Trophoblast cell (in vitro differentiated cells and primary cell): ENCODE results near the gene ILDR1. TPM values are rescaled to one million over a fixed set of nuclear protein-coding genes. Genes with fewer than 3 reads are reported as not detected.

ENCODE experiments used
- DNase-seq, 2 donors: peaks; one replicate each; pipeline ENCODE4 v3.0.0-alpha.2; 2016
- H2AFZ ChIP-seq: 2 replicates; pipeline ENCODE4 v1.6.1; 2013; ENCODE audit warnings: low read length, moderate library complexity, mild to moderate bottlenecking; ENCODE audit not compliant: insufficient read depth, poor library complexity
- H2AK5ac ChIP-seq: 2 replicates; pipeline ENCODE4 v1.6.1; 2013; ENCODE audit warnings: mild to moderate bottlenecking, low read length
- H2BK120ac ChIP-seq: 2 replicates; pipeline ENCODE4 v1.6.1; 2013; ENCODE audit warnings: low read length, mild to moderate bottlenecking, moderate library complexity; ENCODE audit not compliant: insufficient read depth, poor library complexity
- H2BK12ac ChIP-seq: 2 replicates; pipeline ENCODE4 v1.6.1; 2013; ENCODE audit warnings: mild to moderate bottlenecking, low read length, moderate library complexity
- H2BK5ac ChIP-seq: 2 replicates; pipeline ENCODE4 v1.6.1; 2013; ENCODE audit warnings: low read length, low read depth, moderate library complexity, mild to moderate bottlenecking; ENCODE audit not compliant: poor library complexity
- H3K14ac ChIP-seq: 2 replicates; pipeline ENCODE4 v1.6.1; 2013; ENCODE audit warnings: mild to moderate bottlenecking, low read length
- H3K18ac ChIP-seq: 2 replicates; pipeline ENCODE4 v1.6.1; 2013; ENCODE audit warnings: mild to moderate bottlenecking, low read length
- H3K23ac ChIP-seq: 2 replicates; pipeline ENCODE4 v1.6.1; 2013; ENCODE audit warnings: low read length
- H3K27ac ChIP-seq: 2 replicates; pipeline ENCODE4 v1.5.1; 2013; ENCODE audit warnings: low read depth, mild to moderate bottlenecking, inconsistent platforms, low read length, moderate library complexity
- H3K27me3 ChIP-seq: 2 replicates; pipeline ENCODE4 v1.6.1; 2013; ENCODE audit warnings: inconsistent platforms, mild to moderate bottlenecking, low read length, moderate library complexity; ENCODE audit not compliant: insufficient read depth
- H3K36me3 ChIP-seq, 2 experiments: 1 replicate in 1 of 2; 2 replicates in 1 of 2; pipeline ENCODE4 v1.6.1; 2013; ENCODE audit warnings: low read length in 2 of 2, mild to moderate bottlenecking in 2 of 2, moderate library complexity in 1 of 2; ENCODE audit not compliant: insufficient read depth in 2 of 2, control insufficient read depth in 1 of 2
- H3K4ac ChIP-seq: 2 replicates; pipeline ENCODE4 v1.6.1; 2013; ENCODE audit warnings: low read depth, mild to moderate bottlenecking, low read length, moderate library complexity
- H3K4me1 ChIP-seq, 2 experiments: 1 replicate in 1 of 2; 2 replicates in 1 of 2; pipeline ENCODE4 v1.6.1; 2013; ENCODE audit warnings: low read length in 2 of 2, mild to moderate bottlenecking in 2 of 2, moderate library complexity in 1 of 2; ENCODE audit not compliant: insufficient read depth in 2 of 2, control insufficient read depth in 1 of 2
- H3K4me2 ChIP-seq: 2 replicates; pipeline ENCODE4 v1.6.1; 2013; ENCODE audit warnings: inconsistent platforms, mild to moderate bottlenecking, low read length, moderate library complexity
- H3K4me3 ChIP-seq: 2 replicates; pipeline ENCODE4 v1.5.1; 2013; ENCODE audit warnings: mild to moderate bottlenecking, low read depth, low read length, inconsistent platforms
- H3K79me1 ChIP-seq: one replicate; pipeline ENCODE4 v1.6.1; 2013; ENCODE audit warnings: low read length
- H3K79me2 ChIP-seq: 2 replicates; pipeline ENCODE4 v1.6.1; 2013; ENCODE audit warnings: low read length, mild to moderate bottlenecking; ENCODE audit not compliant: control insufficient read depth, insufficient read depth, poor library complexity
- H3K9ac ChIP-seq: 2 replicates; pipeline ENCODE4 v1.6.1; 2013; ENCODE audit warnings: mild to moderate bottlenecking, low read length
- H3K9me3 ChIP-seq: 2 replicates; pipeline ENCODE4 v1.6.1; 2013; ENCODE audit warnings: low read depth, mild to moderate bottlenecking, control low read depth, inconsistent platforms, low read length; ENCODE audit not compliant: insufficient read depth
- H4K12ac ChIP-seq: 2 replicates; pipeline ENCODE4 v1.6.1; 2013; ENCODE audit warnings: low read depth, mild to moderate bottlenecking, low read length, moderate library complexity
- H4K8ac ChIP-seq: 2 replicates; pipeline ENCODE4 v1.6.1; 2013; ENCODE audit warnings: low read depth, mild to moderate bottlenecking, low read length, moderate library complexity
- H4K91ac ChIP-seq: one replicate; pipeline ENCODE4 v1.6.1; 2013; ENCODE audit warnings: low read depth, mild to moderate bottlenecking, low read length, moderate library complexity
- WGBS: extraction: QIAGEN DNeasy Blood & Tissue Kit; methylation state at CpG from one replicate; pipeline ENCODE4 v1.1.7; 2013; ENCODE audit warnings: missing lambda C conversion rate; ENCODE audit not compliant: insufficient read length, insufficient coverage; ENCODE audit errors: extremely low coverage; 5-methylcytosine and 5-hydroxymethylcytosine counted together
- polyA plus RNA-seq: library from polyadenylated mRNA; stranded (reverse); fragments of 200-250 nt; gene quantifications from 2 replicates; pipeline ENCODE4 v1.2.3, GENCODE V29; 2013

ILDR1 gene
- polyA plus RNA-seq: 0.15 TPM in 2 replicates

DNA sequence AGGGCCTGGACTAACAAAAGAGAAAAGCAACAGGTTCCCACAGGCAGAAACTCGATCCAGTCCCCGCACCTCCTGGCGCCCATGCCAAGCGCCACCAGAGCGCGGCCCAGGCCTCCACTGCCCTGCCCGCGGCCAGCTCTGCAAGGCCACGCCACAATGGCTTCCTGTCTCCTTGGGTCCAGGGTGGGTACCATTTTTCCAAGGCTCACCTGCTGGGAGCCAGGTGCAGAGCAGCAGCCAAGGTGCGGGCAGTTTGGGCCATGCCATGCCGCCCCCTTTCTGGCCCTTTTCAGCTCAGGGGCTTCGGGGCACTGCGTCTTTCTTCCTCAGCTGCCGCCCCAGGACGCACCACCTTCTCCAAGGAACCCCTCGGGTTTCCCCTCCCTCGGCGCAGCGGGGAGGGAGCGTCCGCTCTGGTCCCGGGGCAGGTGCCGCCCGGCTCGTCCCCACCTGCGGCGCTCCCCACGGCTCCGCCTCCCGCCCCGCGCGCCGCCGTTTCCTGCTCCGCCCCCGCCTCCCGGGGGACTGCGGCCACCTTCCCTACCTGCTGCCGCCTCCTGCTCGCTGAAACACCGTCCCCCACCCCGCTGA is at the start of gene ILDR1:
ILDR1 (minus strand) TSS at position 437 of the 591 bp plus-strand sequence; CDS start at position 267, 170 bp downstream.
- H4K91ac ChIP-seq: no peak within 1 kb of the TSS
- no peak within 1 kb of the TSS for H4K12ac ChIP-seq
- H3K14ac ChIP-seq: no peak within 1 kb of the TSS
- no peak within 1 kb of the TSS for H3K27ac ChIP-seq
- no peaks in the 10 kb centered on the region for H3K36me3 ChIP-seq
- no peak within 1 kb of the TSS for H2AK5ac ChIP-seq
- H3K4ac ChIP-seq: no peak within 1 kb of the TSS
- H3K18ac ChIP-seq: no peak within 1 kb of the TSS
- peak within 1 kb of the TSS; percentile 62 for H3K4me3 ChIP-seq
- peak within 1 kb of the TSS; percentile 96 for H3K4me2 ChIP-seq
- H3K9me3 ChIP-seq: peaks cover 3% of the 10 kb centered on the region
- WGBS: no CpG with 5 or more reads among the region's 43 CpGs
- H2BK120ac ChIP-seq: no peak within 1 kb of the TSS
- H2AFZ ChIP-seq: peak within 1 kb of the TSS; percentile 41
- H3K4me1 ChIP-seq: peaks cover 0 to 5% of the 10 kb centered on the region in 2 experiments
- no peak within 1 kb of the TSS for H3K23ac ChIP-seq
- no peaks in the 10 kb centered on the region for H3K27me3 ChIP-seq
- H3K79me2 ChIP-seq: peaks cover 2% of the 10 kb centered on the region
- H2BK12ac ChIP-seq: no peak within 1 kb of the TSS
- peak; percentile 22 to 55 for DNase-seq
- H2BK5ac ChIP-seq: no peak within 1 kb of the TSS
- no peaks in the 10 kb centered on the region for H3K79me1 ChIP-seq
- peak within 1 kb of the TSS; percentile 37 for H4K8ac ChIP-seq
- no peak within 1 kb of the TSS for H3K9ac ChIP-seq

DNA sequence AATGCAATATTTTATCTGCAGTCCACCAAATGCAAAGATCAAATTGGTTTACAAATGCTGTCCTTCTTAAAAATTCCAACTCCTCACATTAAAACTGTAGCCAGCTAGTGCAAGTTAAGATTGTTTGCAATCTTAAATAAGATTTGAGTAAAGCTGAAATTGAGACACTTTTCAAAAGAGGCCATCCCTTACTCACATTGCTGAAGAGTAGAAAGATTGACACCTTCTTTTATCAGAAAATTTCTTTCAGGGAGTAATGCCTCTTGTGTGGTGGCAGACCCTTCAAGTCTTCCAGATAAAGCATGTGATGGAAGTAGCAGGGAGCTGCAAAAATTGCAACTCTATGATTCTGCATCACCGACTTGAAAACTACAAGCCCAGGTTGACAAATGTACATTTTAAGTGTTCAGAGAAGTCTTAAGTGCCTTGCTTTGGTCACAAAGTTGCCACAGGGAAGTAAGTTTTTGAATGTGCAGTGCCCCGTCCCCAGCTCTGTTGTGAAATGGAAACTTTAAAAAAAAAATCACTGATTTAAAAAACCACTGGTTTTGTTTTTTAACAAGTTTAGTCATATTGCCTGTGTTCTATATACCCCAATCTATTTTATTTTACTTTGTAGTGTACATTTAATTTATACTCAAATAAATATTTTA is 45.7 kb upstream of the ILDR1 start:
- no peak for DNase-seq
- no peak overlapping the region for H4K12ac ChIP-seq
- no peak overlapping the region for H2AK5ac ChIP-seq
- H3K36me3 ChIP-seq: no peaks in the 10 kb centered on the region
- H2BK12ac ChIP-seq: no peak overlapping the region
- H3K9ac ChIP-seq: no peak overlapping the region
- H3K79me2 ChIP-seq: no peaks in the 10 kb centered on the region
- no peaks in the 10 kb centered on the region for H3K79me1 ChIP-seq
- H2AFZ ChIP-seq: no peak overlapping the region
- H3K27ac ChIP-seq: no peak overlapping the region
- H3K27me3 ChIP-seq: no peaks in the 10 kb centered on the region
- no peak overlapping the region for H3K4ac ChIP-seq
- no peak overlapping the region for H3K23ac ChIP-seq
- H3K9me3 ChIP-seq: no peaks in the 10 kb centered on the region
- H3K14ac ChIP-seq: no peak overlapping the region
- no peak overlapping the region for H4K8ac ChIP-seq
- no peak overlapping the region for H3K18ac ChIP-seq
- no peak overlapping the region for H2BK5ac ChIP-seq
- no peak overlapping the region for H3K4me3 ChIP-seq
- no peak overlapping the region for H3K4me2 ChIP-seq
- no peaks in the 10 kb centered on the region for H3K4me1 ChIP-seq
- H4K91ac ChIP-seq: no peak overlapping the region
- H2BK120ac ChIP-seq: no peak overlapping the region
- WGBS: no CpG with 5 or more reads among the region's 2 CpGs

DNA sequence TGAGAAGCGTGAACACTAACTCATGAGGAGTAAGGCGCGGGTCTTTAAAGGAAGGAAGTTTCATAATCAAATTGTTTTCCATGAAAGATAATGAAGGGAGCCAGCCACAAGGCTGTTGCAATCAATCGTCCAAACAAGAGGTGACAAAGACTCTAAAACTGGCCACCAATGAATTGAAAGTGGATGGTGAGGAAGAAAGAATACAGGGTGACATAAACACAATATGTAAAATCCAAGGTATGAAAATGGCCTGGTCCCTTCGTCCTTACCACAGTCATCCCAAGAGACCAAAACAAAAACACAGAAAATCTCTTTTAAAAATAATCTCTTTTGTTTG is 45.1 kb upstream of the ILDR1 start:
- Histone ChIP-seq H3K79me2 (no peaks in the 10 kb centered on the region), H4K12ac (no peak overlapping the region), H3K9ac (no peak overlapping the region), H2AFZ (no peak overlapping the region), H2BK12ac (no peak overlapping the region), H3K18ac (no peak overlapping the region), H2BK120ac (no peak overlapping the region), H3K4me2 (no peak overlapping the region), H3K4me3 (no peak overlapping the region), H3K27me3 (no peaks in the 10 kb centered on the region), H2AK5ac (no peak overlapping the region), H3K36me3 (no peaks in the 10 kb centered on the region), H4K8ac (no peak overlapping the region), H3K27ac (no peak overlapping the region), H2BK5ac (no peak overlapping the region), H3K23ac (no peak overlapping the region), H3K9me3 (no peaks in the 10 kb centered on the region), H3K14ac (no peak overlapping the region), H3K4me1 (no peaks in the 10 kb centered on the region), H4K91ac (no peak overlapping the region), H3K79me1 (no peaks in the 10 kb centered on the region), H3K4ac (no peak overlapping the region)
- WGBS: no CpG with 5 or more reads among the region's 5 CpGs
- peak in 1 of 2 donors; percentile 44 for DNase-seq

DNA sequence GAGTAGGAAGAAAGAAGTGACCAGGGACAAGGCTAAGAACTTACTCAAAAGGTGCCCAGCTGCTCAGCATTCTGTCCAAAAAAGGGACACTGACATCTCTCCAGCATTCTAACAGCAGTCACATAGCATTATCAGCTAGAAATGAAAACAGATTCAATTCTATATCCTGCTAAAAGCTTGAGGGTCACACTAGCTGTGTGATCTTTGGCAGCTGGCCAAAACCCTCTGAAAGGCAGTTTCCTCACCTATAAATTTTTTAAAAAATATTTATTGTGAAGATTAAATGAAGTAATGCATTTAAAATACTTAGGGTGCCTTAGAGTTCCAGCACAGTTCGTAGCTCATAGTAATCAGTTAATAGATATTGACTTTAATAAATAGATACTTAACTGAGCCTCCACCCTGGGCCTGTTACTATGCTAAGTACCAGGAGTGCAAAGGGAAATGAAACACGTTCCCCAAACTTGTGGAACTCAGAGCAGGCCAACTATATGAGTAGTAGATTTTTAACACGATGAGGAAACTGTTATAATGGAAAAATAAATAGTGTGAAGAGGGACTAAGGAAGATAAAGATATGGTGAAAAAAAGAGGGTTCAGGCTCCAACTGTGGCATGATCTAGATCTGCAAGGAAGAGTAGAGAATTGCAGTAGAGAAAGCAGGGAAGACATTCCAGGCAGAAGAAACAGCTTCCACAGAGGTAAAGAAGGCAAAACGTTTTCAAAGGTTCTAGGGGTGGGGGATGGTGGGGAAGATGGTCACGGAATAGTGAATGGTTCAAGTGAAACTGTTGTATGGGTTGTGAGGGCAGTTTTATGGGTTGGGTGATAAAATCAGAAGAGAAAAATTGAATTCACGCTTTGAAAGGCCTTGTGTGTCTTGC is 44.5 kb upstream of the ILDR1 start:
- H3K23ac ChIP-seq: no peak overlapping the region
- no peaks in the 10 kb centered on the region for H3K36me3 ChIP-seq

More for the DNA sequence above, 44.5 kb upstream of the ILDR1 start:
- Histone ChIP-seq H3K14ac (no peak overlapping the region), H3K27ac (no peak overlapping the region), H3K79me1 (no peaks in the 10 kb centered on the region), H2AFZ (no peak overlapping the region), H4K8ac (no peak overlapping the region), H3K4ac (no peak overlapping the region), H2BK12ac (no peak overlapping the region), H4K12ac (no peak overlapping the region), H3K9me3 (no peaks in the 10 kb centered on the region), H3K4me1 (no peaks in the 10 kb centered on the region), H3K4me3 (no peak overlapping the region), H2BK120ac (no peak overlapping the region), H3K18ac (no peak overlapping the region), H2BK5ac (no peak overlapping the region), H2AK5ac (no peak overlapping the region), H3K4me2 (no peak overlapping the region), H3K79me2 (no peaks in the 10 kb centered on the region), H3K27me3 (no peaks in the 10 kb centered on the region), H4K91ac (no peak overlapping the region), H3K9ac (no peak overlapping the region)
- no peak for DNase-seq
- WGBS: 100% methylated on average over 1 of the region's 6 CpGs
